ENCODE results near the gene C6orf47. TPM values are rescaled to one million over a fixed set of nuclear protein-coding genes. Genes with fewer than 3 reads are reported as not detected.

C6orf47 gene
- total and polyA plus RNA-seq, 2 of the 13 experiments (the other 11 are each of a cell fraction or from before 2014, with no cell fraction given) = 1.7 to 18.1 TPM

- TF ChIP-seq ZBTB46 (CRISPR knock-in tag; IDR thresholded peaks at IDR 0.05; ENCODE audit: borderline replicate concordance) = peak; percentile 71
- peak; percentile 85 for TF ChIP-seq ZNF891 (CRISPR knock-in tag; IDR thresholded peaks at IDR 0.05)
- no peak for TF ChIP-seq KLF15 (CRISPR knock-in tag; IDR thresholded peaks at IDR 0.05; ENCODE audit: borderline replicate concordance)
- TF ChIP-seq ZNF768 (CRISPR knock-in tag; IDR thresholded peaks at IDR 0.05) = peak; percentile 31; the same call in 1 of the 2 replicates
- TF ChIP-seq ZBTB39 (CRISPR knock-in tag; IDR thresholded peaks at IDR 0.05) = no peak
- TF ChIP-seq NR2F6 (IDR thresholded peaks at IDR 0.05) = no peak
- peak; percentile 64; the same call in 1 of the 2 replicates for TF ChIP-seq NR2F6 (CRISPR knock-in tag; IDR thresholded peaks at IDR 0.05)
- no peak for TF ChIP-seq ATM (IDR thresholded peaks at IDR 0.05; ENCODE audit: borderline replicate concordance)
- no peak for TF ChIP-seq U2AF1 (optimal IDR thresholded peaks at IDR 0.05; ENCODE audit: low read depth, low read length)
- no peak for TF ChIP-seq MAFG (CRISPR knock-in tag; IDR thresholded peaks at IDR 0.05)
- 0 out of 2 replicates have a peak, but pooled peaks have one; percentile 8 for TF ChIP-seq ZNF609 (CRISPR knock-in tag; IDR thresholded peaks at IDR 0.05; ENCODE audit: borderline replicate concordance)
- peak; percentile 29; the same call in 1 of the 2 replicates for TF ChIP-seq ZBED4 (CRISPR knock-in tag; IDR thresholded peaks at IDR 0.05; ENCODE audit: borderline replicate concordance)
- TF ChIP-seq SKIL (CRISPR knock-in tag; IDR thresholded peaks at IDR 0.05; ENCODE audit: borderline replicate concordance) = no peak
Observed at GRCh38 chr6:31665501-31666336, 5.1 kb upstream of the C6orf47 start, which contains the start of gene CSNK2B (continued).

Data from HepG2 (cell line).